K562 (cell line): ENCODE data around the gene DNAH8. TPM values are rescaled to one million over a fixed set of nuclear protein-coding genes. Genes with fewer than 3 reads are reported as not detected.

ENCODE experiments used
- ATAC-seq: fragments of 200-7000 bp; cut with Tn5 transposase; 3 replicates; pipeline ENCODE4 v1.9.1; 2020; ENCODE audit warnings: moderate library complexity
- BruUV-seq: library from RNA; stranded (reverse); fragments of 400-500 nt; replicated peaks from 2 replicates; lab custom pipeline; 2021; lab: Mats Ljungman, UMichigan
- CTCF ChIA-PET: fragments of 300-600 bp; formaldehyde crosslinking; extraction: SDS; loops from one replicate; lab custom pipeline; 2021; ENCODE audit warnings: low intra/inter-chr PET ratio; lab: Yijun Ruan, JAX
- POLR2A ChIA-PET: fragments of 300-600, 350-650 bp; sonication (Branson Sonifier 250); formaldehyde crosslinking; extraction: SDS; loops from one replicate; lab custom pipeline; 2021; ENCODE audit warnings: antibody characterized with exemption, inconsistent platforms; lab: Yijun Ruan, JAX
- DNase-seq, 4 experiments: peaks; one replicate each; pipeline versions ENCODE4 v3.0.0 to v3.0.0-alpha.2; 2011 to 2018; ENCODE audit warnings: low spot score in 3 of 4, mixed read lengths in 3 of 4; ENCODE audit errors: extremely low read depth in 1 of 4
- FAIRE-seq: peaks from 2 replicates; lab custom pipeline; 2011; peaks lifted over from hg19 to GRCh38; lab: Jason Lieb, UNC
- H2AFZ ChIP-seq: 2 replicates; pipeline ENCODE4 v1.6.0; 2011; ENCODE audit warnings: low read depth, low read length, control low read depth, inconsistent platforms
- H3K27ac ChIP-seq: fragments of 200-600 bp; 3 replicates; pipeline ENCODE4 v1.8.0; 2011; ENCODE audit warnings: low read depth, mild to moderate bottlenecking, control low read depth, inconsistent platforms, low read length, moderate library complexity, mixed read lengths; ENCODE audit errors: extremely low read depth
- H3K27me3 ChIP-seq, 2 experiments: fragments of 300-600 bp in 1 of 2; 2 replicates in 1 of 2; 3 replicates in 1 of 2; pipeline versions ENCODE4 v1.6.0 to v1.8.0; 2011; ENCODE audit warnings: inconsistent platforms in 2 of 2, low read length in 2 of 2, mild to moderate bottlenecking in 1 of 2, mixed read lengths in 1 of 2, moderate library complexity in 1 of 2; ENCODE audit not compliant: control insufficient read depth in 2 of 2, insufficient read depth in 2 of 2
- H3K36me3 ChIP-seq: fragments of 300-600 bp; 3 replicates; pipeline ENCODE4 v1.8.0; 2011; ENCODE audit warnings: mild to moderate bottlenecking, low read length, inconsistent platforms; ENCODE audit not compliant: control insufficient read depth, insufficient read depth
- H3K4me1 ChIP-seq, 2 experiments: fragments of 200-600 bp in 1 of 2; replicated peaks in 1 of 2; 2 replicates in 1 of 2; 3 replicates in 1 of 2; pipeline versions ENCODE4 v1.5.1 to v1.8.0; 2011; ENCODE audit warnings: inconsistent platforms in 2 of 2, low read length in 2 of 2, mild to moderate bottlenecking in 1 of 2, mixed read lengths in 1 of 2, moderate library complexity in 1 of 2; ENCODE audit not compliant: control insufficient read depth in 2 of 2, insufficient read depth in 2 of 2
- H3K4me2 ChIP-seq: 2 replicates; pipeline ENCODE4 v1.6.1; 2011; ENCODE audit warnings: low read length, control low read depth, inconsistent platforms, mixed read lengths; ENCODE audit not compliant: insufficient read depth
- H3K4me3 ChIP-seq: fragments of 200-600 bp; sonication (generic), shearing (Covaris generic); 2 replicates; pipeline ENCODE4 v1.5.1; 2016; ENCODE audit warnings: control low read depth, inconsistent platforms
- H3K79me2 ChIP-seq: fragments of 200-600 bp; 3 replicates; pipeline ENCODE4 v1.8.0; 2011; ENCODE audit warnings: low read length, inconsistent platforms; ENCODE audit not compliant: control insufficient read depth, insufficient read depth
- H3K9ac ChIP-seq, 2 experiments: 2 replicates each; pipeline versions ENCODE4 v1.6.0 to v1.6.1; 2011; ENCODE audit warnings: low read depth in 2 of 2, low read length in 2 of 2, control low read depth in 1 of 2, inconsistent platforms in 1 of 2, mild to moderate bottlenecking in 1 of 2, mixed read lengths in 1 of 2; ENCODE audit not compliant: insufficient read depth in 1 of 2
- H3K9me1 ChIP-seq: one replicate; pipeline ENCODE4 v1.6.0; 2011; ENCODE audit warnings: inconsistent platforms, mild to moderate bottlenecking, low read length, moderate library complexity; ENCODE audit not compliant: control insufficient read depth, insufficient read depth
- H3K9me3 ChIP-seq: replicated peaks from 2 replicates; pipeline ENCODE4 v1.5.1; 2011; ENCODE audit warnings: low read depth, low read length, inconsistent platforms; ENCODE audit not compliant: control insufficient read depth, insufficient read depth
- H4K20me1 ChIP-seq: replicated peaks from 2 replicates; pipeline ENCODE4 v1.6.1; 2011; ENCODE audit warnings: low read length, inconsistent platforms, mixed read lengths; ENCODE audit not compliant: control insufficient read depth, insufficient read depth
- ATF1 ChIP-seq, 2 experiments: fragments of 450-650 bp in 1 of 2; IDR thresholded peaks; 2 replicates each; pipeline ENCODE4 v1.6.1; 2016; ENCODE audit warnings: missing compliant biosample characterization in 1 of 2, missing genetic modification characterization in 1 of 2
- CBX3 ChIP-seq, 2 experiments: IDR thresholded peaks; 1 replicate in 1 of 2; 2 replicates in 1 of 2; pipeline ENCODE4 v1.6.1; 2012; ENCODE audit warnings: inconsistent platforms in 2 of 2, low read length in 2 of 2, borderline replicate concordance in 1 of 2, control low read depth in 1 of 2
- DEAF1 ChIP-seq: fragments of 450-650 bp; formaldehyde crosslinking; IDR thresholded peaks from 2 replicates; pipeline ENCODE4 v1.4.0; 2020; ENCODE audit warnings: mild to moderate bottlenecking, moderate library complexity
- IRF2 ChIP-seq: sonication (generic); formaldehyde crosslinking; IDR thresholded peaks from 2 replicates; pipeline ENCODE4 v1.8.1; 2022; ENCODE audit warnings: mild to moderate bottlenecking, missing genetic modification reagents
- NFIC ChIP-seq: fragments of 450-650 bp; IDR thresholded peaks from 2 replicates; pipeline ENCODE4 v1.6.1; 2017; ENCODE audit warnings: mild to moderate bottlenecking, inconsistent platforms
- SIN3A ChIP-seq, 2 experiments: fragments of 150-350 bp in 1 of 2; IDR thresholded peaks; 2 replicates each; pipeline ENCODE4 v1.6.1; 2011 to 2016; ENCODE audit warnings: borderline replicate concordance in 2 of 2, low read depth in 2 of 2, low read length in 2 of 2, mild to moderate bottlenecking in 2 of 2, moderate library complexity in 2 of 2; ENCODE audit not compliant: control insufficient read depth in 1 of 2
- SMAD3 ChIP-seq: fragments of 450-650 bp; formaldehyde crosslinking; conservative IDR thresholded peaks from 2 replicates; pipeline ENCODE4 v1.4.0; 2020; ENCODE audit warnings: mild to moderate bottlenecking
- SNAPC5 ChIP-seq: fragments of 250-450 bp; sonication (Bioruptor Pico); IDR thresholded peaks from 2 replicates; pipeline ENCODE4 v1.8.0; 2021; ENCODE audit warnings: moderate library complexity, mild to moderate bottlenecking, inconsistent platforms
- SRF ChIP-seq, 2 experiments: fragments of 250-450, 450-650 bp in 1 of 2; sonication (Bioruptor Pico) in 1 of 2; sonication (generic) in 1 of 2; formaldehyde crosslinking; IDR thresholded peaks; 2 replicates each; pipeline versions ENCODE4 v1.5.0 to v1.5.1; 2020 to 2022; ENCODE audit warnings: mild to moderate bottlenecking in 1 of 2, missing genetic modification reagents in 1 of 2
- TRIM28 ChIP-seq: fragments of 450-650 bp; IDR thresholded peaks from 2 replicates; pipeline ENCODE4 v1.6.1; 2017
- ZFP36 ChIP-seq: fragments of 150-350 bp; IDR thresholded peaks from 2 replicates; pipeline ENCODE4 v1.6.1; 2018; ENCODE audit warnings: low read length, low read depth; ENCODE audit not compliant: partially characterized antibody
- ZNF436 ChIP-seq: fragments of 250-450, 450-650 bp; sonication (Bioruptor Pico); formaldehyde crosslinking; IDR thresholded peaks from 2 replicates; pipeline ENCODE4 v1.7.0; 2020; ENCODE audit warnings: mild to moderate bottlenecking
- WGBS: fragments of 100-300 bp; shearing (Covaris generic); methylation state at CpG from one replicate; pipeline ENCODE4 v1.1.6; 2016; ENCODE audit warnings: low coverage, mixed read lengths; ENCODE audit not compliant: insufficient coverage; ENCODE audit errors: missing lambda C conversion rate; 5-methylcytosine and 5-hydroxymethylcytosine counted together
- in situ Hi-C: fragments of 300-500 bp; cut with MboI; formaldehyde crosslinking; loops from 4 replicates; pipeline ENCODE4 v1.15.0; 2018; ENCODE audit warnings: inconsistent platforms, mixed read lengths
- intact Hi-C: fragments of 100-400 bp; cut with micrococcal nuclease; formaldehyde crosslinking; loops from 2 replicates; pipeline ENCODE4 v1.14.2; 2022
- polyA plus RNA-seq, 8 experiments: library from polyadenylated mRNA; depleted of rRNA in 4 of 8; stranded (reverse) in 5 of 8; unstranded in 3 of 8; fragments of >200 nt; fragmentation: Nextera tagmentation in 2 of 8; fragmentation: Illumina TruSeq in 1 of 8; extraction: Ambion mirVana in 2 of 8; extraction: Trizol in 1 of 8; gene quantifications; 2 replicates each; pipeline versions ENCODE4 v1.2.1 to v1.2.3, GENCODE V29; 2011 to 2014; ENCODE audit warnings: inconsistent platforms in 1 of 8, missing spikeins in 1 of 8
- total RNA-seq, 7 experiments: library from RNA; depleted of rRNA in 6 of 7; stranded (reverse); fragments of >200 nt in 6 of 7; fragmentation: Illumina TruSeq in 2 of 7; extraction: Trizol in 2 of 7; gene quantifications; 2 replicates each; pipeline versions ENCODE4 v1.2.1 to v1.2.3, GENCODE V29; 2011 to 2021; ENCODE audit warnings: low replicate concordance in 1 of 7
- TF ChIP-seq, protein P1 (sequence below), 2 experiments: IDR thresholded peaks; 2 replicates each; pipeline ENCODE4 v1.6.1; 2011; ENCODE audit warnings: borderline replicate concordance in 1 of 2, control low read depth in 1 of 2, low read depth in 1 of 2, low read length in 1 of 2, mild to moderate bottlenecking in 1 of 2, mixed read lengths in 1 of 2, moderate library complexity in 1 of 2; ENCODE audit not compliant: insufficient read depth in 1 of 2, insufficient read length in 1 of 2, poor library complexity in 1 of 2, severe bottlenecking in 1 of 2; ENCODE audit errors: extremely low read depth in 1 of 2

DNAH8 gene
- total and polyA plus RNA-seq, 9 of the 15 experiments (the other 6 are each of a cell fraction or from before 2014, with no cell fraction given), result 1.2 to 4.2 (median 2.9) TPM

- in situ Hi-C loops, result no loop called here
- WGBS, result 0% methylated on average over 7 of the region's 7 CpGs
- H3K4me3 ChIP-seq, result no peak overlapping the region
- no peak for TF ChIP-seq SMAD3 (CRISPR knock-in tag)
- H3K27me3 ChIP-seq, result peaks cover 50 to 55% of the 10 kb centered on the region in 2 experiments; a peak in 4 of 5 replicates
- no peaks in the 10 kb centered on the region for H3K79me2 ChIP-seq
- no peak overlapping the region for H3K9ac ChIP-seq
- intact Hi-C loops, result no loop called here
- no peaks in the 10 kb centered on the region for H3K9me1 ChIP-seq
- H3K36me3 ChIP-seq, result no peaks in the 10 kb centered on the region
- H3K27ac ChIP-seq, result no peak overlapping the region
- ChIA-PET POLR2A (interaction anchor here (0.6 kb wide), 1 partner anchor 137 kb away, joined by 3 read pairs; no protein-coding TSS in a partner anchor), CTCF (no interaction called here)
- H4K20me1 ChIP-seq, result no peaks in the 10 kb centered on the region
- no peak for ATAC-seq
- no peaks in the 10 kb centered on the region for H3K9me3 ChIP-seq
- H3K4me2 ChIP-seq, result no peak overlapping the region
- FAIRE-seq, result no peak
- no peak overlapping the region for H2AFZ ChIP-seq
- BruUV-seq, result no TSS peak
- DNase-seq, result no peak
- H3K4me1 ChIP-seq, result no peaks in the 10 kb centered on the region
Measured at GRCh38 chr6:39068391-39068790, 353.3 kb downstream of the DNAH8 start.

DNA sequence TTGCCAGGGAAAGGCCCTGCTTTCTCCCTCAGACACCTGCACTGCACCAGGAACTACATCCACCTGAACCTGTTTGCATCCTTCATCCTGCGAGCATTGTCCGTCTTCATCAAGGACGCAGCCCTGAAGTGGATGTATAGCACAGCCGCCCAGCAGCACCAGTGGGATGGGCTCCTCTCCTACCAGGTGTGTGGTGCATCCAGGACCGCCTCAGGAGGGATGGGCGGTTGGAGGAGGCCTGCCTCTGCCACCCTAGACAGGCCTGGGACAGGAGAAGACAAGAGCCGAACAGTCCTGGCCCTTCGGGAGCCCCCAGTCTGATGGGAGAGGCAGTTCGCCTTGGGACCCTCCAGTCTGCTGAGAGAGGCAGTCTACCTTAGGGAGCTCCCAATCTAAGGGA, 357.7 kb downstream of the DNAH8 start:
- H4K20me1 ChIP-seq, result no peaks in the 10 kb centered on the region; the same call in 1 of the 2 replicates
- FAIRE-seq, result no peak
- no peak for ATAC-seq
- H3K4me1 ChIP-seq, result no peaks in the 10 kb centered on the region
- H3K9me3 ChIP-seq, result no peaks in the 10 kb centered on the region
- H2AFZ ChIP-seq, result no peak overlapping the region
- intact Hi-C loops (no loop called here), in situ Hi-C loops (no loop called here)
- WGBS, result 0% methylated on average over 9 of the region's 9 CpGs
- DNase-seq, result no peak
- H3K27ac ChIP-seq, result no peak overlapping the region
- no peaks in the 10 kb centered on the region for H3K36me3 ChIP-seq
- H3K9ac ChIP-seq, result no peak overlapping the region
- no peak for TF ChIP-seq ZNF436 (CRISPR knock-in tag)
- TF ChIP-seq CBX3 (IDR thresholded peaks at IDR 0.05; ENCODE audit: borderline replicate concordance in 1 of 2, low read length in 2 of 2), result no peak
- TF ChIP-seq SRF (CRISPR knock-in tag; IDR thresholded peaks at IDR 0.05), result no peak
- no peak for TF ChIP-seq ZFP36
- TF ChIP-seq SNAPC5 (CRISPR knock-in tag), result no peak
- TF ChIP-seq, protein P1, sequence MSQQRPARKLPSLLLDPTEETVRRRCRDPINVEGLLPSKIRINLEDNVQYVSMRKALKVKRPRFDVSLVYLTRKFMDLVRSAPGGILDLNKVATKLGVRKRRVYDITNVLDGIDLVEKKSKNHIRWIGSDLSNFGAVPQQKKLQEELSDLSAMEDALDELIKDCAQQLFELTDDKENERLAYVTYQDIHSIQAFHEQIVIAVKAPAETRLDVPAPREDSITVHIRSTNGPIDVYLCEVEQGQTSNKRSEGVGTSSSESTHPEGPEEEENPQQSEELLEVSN (IDR thresholded peaks at IDR 0.05; ENCODE audit: borderline replicate concordance in 1 of 2, extremely low read depth in 1 of 2, insufficient read depth in 1 of 2, insufficient read length in 1 of 2, low read depth in 1 of 2, low read length in 1 of 2, poor library complexity in 1 of 2, severe bottlenecking in 1 of 2), result no peak
- TF ChIP-seq SIN3A (IDR thresholded peaks at IDR 0.05; ENCODE audit: borderline replicate concordance in 2 of 2, control insufficient read depth in 1 of 2, low read depth in 2 of 2, low read length in 2 of 2), result no peak
- TF ChIP-seq IRF2 (CRISPR knock-in tag), result no peak
- no peak for TF ChIP-seq DEAF1 (CRISPR knock-in tag)
- no peak for TF ChIP-seq TRIM28
- no peak for TF ChIP-seq ATF1 (CRISPR knock-in tag; IDR thresholded peaks at IDR 0.05)
- no peak for TF ChIP-seq ATF1 (tag; IDR thresholded peaks at IDR 0.05)
- no peak for TF ChIP-seq NFIC
- POLR2A ChIA-PET, result interaction anchor here (0.6 to 0.7 kb wide), 2 partner anchors 12 to 1262 kb away, joined by 3 read pairs; no protein-coding TSS in a partner anchor
- H3K79me2 ChIP-seq, result no peaks in the 10 kb centered on the region
- H3K4me3 ChIP-seq, result no peak overlapping the region
- no peak overlapping the region for H3K4me2 ChIP-seq
- H3K9me1 ChIP-seq, result no peaks in the 10 kb centered on the region
- CTCF ChIA-PET, result no interaction called here
- H3K27me3 ChIP-seq, result peaks cover 30 to 62% of the 10 kb centered on the region in 2 experiments; a peak in 4 of 5 replicates
- no TSS peak for BruUV-seq
